ENCODE results near the gene NAT14.

GRCh38 chr19:55519451-55520311, 34.7 kb downstream of the NAT14 start:
- TF ChIP-seq SP1 (IDR thresholded peaks at IDR 0.05) (no peak), SUZ12 (IDR thresholded peaks at IDR 0.05) (no peak), FOXA1 (IDR thresholded peaks at IDR 0.05) (no peak), ZNF384 (IDR thresholded peaks at IDR 0.05) (no peak), PKNOX1 (IDR thresholded peaks at IDR 0.05) (no peak), BHLHE40 (IDR thresholded peaks at IDR 0.05; ENCODE audit: borderline replicate concordance) (no peak), HDGF (IDR thresholded peaks at IDR 0.05; ENCODE audit: borderline replicate concordance) (no peak), TARDBP (IDR thresholded peaks at IDR 0.05) (no peak), LEF1 (IDR thresholded peaks at IDR 0.05; ENCODE audit: borderline replicate concordance) (no peak), FOXK2 (IDR thresholded peaks at IDR 0.05) (no peak), FOXM1 (IDR thresholded peaks at IDR 0.05; ENCODE audit: borderline replicate concordance) (no peak), NFRKB (IDR thresholded peaks at IDR 0.05) (no peak), L3MBTL2 (conservative IDR thresholded peaks at IDR 0.05) (no peak), ELF4 (IDR thresholded peaks at IDR 0.05) (no peak)

All from HEK293T (cell line).